Caco-2 (cell line): ENCODE data around the gene MED13L. TPM values are rescaled to one million over a fixed set of nuclear protein-coding genes. Genes with fewer than 3 reads are reported as not detected.

Experiments
- BruUV-seq: library from RNA; stranded (reverse); fragments of 400-500 nt; replicated peaks from 2 replicates; lab custom pipeline; 2021; lab: Mats Ljungman, UMichigan
- CTCF ChIA-PET: fragments of 300-600 bp; sonication (Branson Sonifier 250); formaldehyde crosslinking; loops from one replicate; lab custom pipeline; 2022; ENCODE audit warnings: antibody characterized with exemption; lab: Charles Lee
- POLR2A ChIA-PET: fragments of 300-600 bp; sonication (Branson Sonifier 250); formaldehyde crosslinking; loops from one replicate; lab custom pipeline; 2022; ENCODE audit warnings: antibody characterized with exemption; lab: Charles Lee
- DNase-seq, 2 experiments: peaks; one replicate each; pipeline versions ENCODE4 v3.0.0 to v3.0.0-alpha.2; 2020 to 2022
- H3K27me3 ChIP-seq: replicated peaks from 2 replicates; pipeline ENCODE4 v1.6.0; 2011; ENCODE audit warnings: low read length; ENCODE audit not compliant: control insufficient read depth, insufficient read depth
- H3K36me3 ChIP-seq: 2 replicates; pipeline ENCODE4 v1.5.1; 2011; ENCODE audit warnings: low read length; ENCODE audit not compliant: control insufficient read depth, insufficient read depth
- H3K4me1 ChIP-seq: fragments of 250-450 bp; sonication (Bioruptor Pico); 2 replicates; pipeline ENCODE4 v1.5.1; 2020; ENCODE audit warnings: mild to moderate bottlenecking
- H3K4me3 ChIP-seq: 2 replicates; pipeline ENCODE4 v1.5.1; 2011; ENCODE audit warnings: low read depth, mild to moderate bottlenecking, control low read depth, low read length
- H3K9me3 ChIP-seq: fragments of 250-450 bp; sonication (Bioruptor Pico); 2 replicates; pipeline ENCODE4 v1.5.1; 2020; ENCODE audit warnings: mild to moderate bottlenecking, moderate library complexity
- H3K27ac Mint-ChIP-seq: one replicate; pipeline ENCODE4 v1.8.0; 2022; ENCODE audit warnings: mixed read lengths; ENCODE audit not compliant: unreplicated experiment
- H3K27me3 Mint-ChIP-seq: one replicate; pipeline ENCODE4 v1.8.0; 2022; ENCODE audit warnings: mixed read lengths; ENCODE audit not compliant: insufficient read depth, unreplicated experiment
- H3K36me3 Mint-ChIP-seq: one replicate; pipeline ENCODE4 v1.8.0; 2022; ENCODE audit warnings: mild to moderate bottlenecking, mixed read lengths; ENCODE audit not compliant: insufficient read depth, unreplicated experiment
- H3K4me1 Mint-ChIP-seq: one replicate; pipeline ENCODE4 v1.8.0; 2022; ENCODE audit warnings: low read depth, mixed read lengths; ENCODE audit not compliant: unreplicated experiment
- H3K4me3 Mint-ChIP-seq: one replicate; pipeline ENCODE4 v1.8.0; 2022; ENCODE audit warnings: mild to moderate bottlenecking, moderate library complexity, mixed read lengths; ENCODE audit not compliant: unreplicated experiment
- H3K9me3 Mint-ChIP-seq: one replicate; pipeline ENCODE4 v1.8.0; 2022; ENCODE audit warnings: mixed read lengths; ENCODE audit not compliant: unreplicated experiment
- CTCF ChIP-seq, 2 experiments: fragments of 200-600 bp in 1 of 2; IDR thresholded peaks; 1 replicate in 1 of 2; 2 replicates in 1 of 2; pipeline versions ENCODE4 v1.5.1 to v1.8.0; 2011 to 2022; ENCODE audit warnings: antibody characterized with exemption in 1 of 2, control low read depth in 1 of 2, inconsistent platforms in 1 of 2, low read depth in 1 of 2, low read length in 1 of 2, mild to moderate bottlenecking in 1 of 2, moderate library complexity in 1 of 2; ENCODE audit not compliant: insufficient read depth in 1 of 2, severe bottlenecking in 1 of 2, unreplicated experiment in 1 of 2
- intact Hi-C: fragments of 100-400 bp; cut with micrococcal nuclease; formaldehyde crosslinking; loops from one replicate; pipeline ENCODE4 v1.10.0; 2022; ENCODE audit not compliant: unreplicated experiment
- total RNA-seq: library from RNA; stranded (reverse); gene quantifications from 2 replicates; pipeline ENCODE4 v1.2.3, GENCODE V29; 2022

The MED13L gene
- total RNA-seq, 1 experiment from 2014 or later = 160 TPM

- ChIA-PET CTCF (interaction anchor here (0.7 kb wide), 1 partner anchor 27 kb away, joined by 6 read pairs; no protein-coding TSS in a partner anchor), POLR2A (no interaction called here)
- Mint-ChIP-seq H3K27me3 (no peaks in the 10 kb centered on the region), H3K36me3 (peaks cover 42% of the 10 kb centered on the region), H3K9me3 (no peaks in the 10 kb centered on the region), H3K27ac (no peak overlapping the region), H3K4me1 (peaks cover 26% of the 10 kb centered on the region), H3K4me3 (no peak overlapping the region)
- BruUV-seq = no TSS peak
- Histone ChIP-seq H3K27me3 (no peaks in the 10 kb centered on the region), H3K4me1 (no peaks in the 10 kb centered on the region), H3K36me3 (no peaks in the 10 kb centered on the region), H3K4me3 (no peak overlapping the region), H3K9me3 (no peaks in the 10 kb centered on the region)
- DNase-seq = no peak
- intact Hi-C loops = no loop called here
- TF ChIP-seq CTCF (IDR thresholded peaks at IDR 0.05; ENCODE audit: insufficient read depth in 1 of 2, low read depth in 1 of 2, low read length in 1 of 2, severe bottlenecking in 1 of 2, unreplicated experiment in 1 of 2) = no peak
Observed at GRCh38 chr12:116087962-116088361, 189.5 kb downstream of the MED13L start.

- Mint-ChIP-seq H3K27ac (no peak overlapping the region), H3K36me3 (peaks cover 42% of the 10 kb centered on the region), H3K9me3 (no peaks in the 10 kb centered on the region), H3K27me3 (no peaks in the 10 kb centered on the region), H3K4me1 (peaks cover 20% of the 10 kb centered on the region), H3K4me3 (no peak overlapping the region)
- BruUV-seq = no TSS peak
- no peak for DNase-seq
- H3K4me3 ChIP-seq = no peak overlapping the region
- TF ChIP-seq CTCF (IDR thresholded peaks at IDR 0.05; ENCODE audit: insufficient read depth in 1 of 2, low read depth in 1 of 2, low read length in 1 of 2, severe bottlenecking in 1 of 2, unreplicated experiment in 1 of 2) = no peak
- H3K4me1 ChIP-seq = no peaks in the 10 kb centered on the region
- intact Hi-C loops = no loop called here
- no peaks in the 10 kb centered on the region for H3K36me3 ChIP-seq
- H3K27me3 ChIP-seq = no peaks in the 10 kb centered on the region
- POLR2A ChIA-PET = no interaction called here
- H3K9me3 ChIP-seq = no peaks in the 10 kb centered on the region
- CTCF ChIA-PET = no interaction called here
Observed at GRCh38 chr12:116087399-116087798, 190.1 kb downstream of the MED13L start.

- no peaks in the 10 kb centered on the region for H3K9me3 ChIP-seq
- H3K4me3 ChIP-seq = no peak overlapping the region
- POLR2A ChIA-PET = no interaction called here
- intact Hi-C loops = no loop called here
- no peaks in the 10 kb centered on the region for H3K27me3 ChIP-seq
- CTCF ChIA-PET = no interaction called here
- no TSS peak for BruUV-seq
- no peak overlapping the region for H3K27ac Mint-ChIP-seq
- no peak for DNase-seq
- peaks cover 7% of the 10 kb centered on the region for H3K4me1 Mint-ChIP-seq
- peaks cover 2% of the 10 kb centered on the region for H3K36me3 Mint-ChIP-seq
- no peaks in the 10 kb centered on the region for H3K4me1 ChIP-seq
- H3K36me3 ChIP-seq = no peaks in the 10 kb centered on the region
- H3K27me3 Mint-ChIP-seq = no peaks in the 10 kb centered on the region
- no peak for TF ChIP-seq CTCF (IDR thresholded peaks at IDR 0.05; ENCODE audit: insufficient read depth in 1 of 2, low read depth in 1 of 2, low read length in 1 of 2, severe bottlenecking in 1 of 2, unreplicated experiment in 1 of 2)
- H3K9me3 Mint-ChIP-seq = no peaks in the 10 kb centered on the region
- no peak overlapping the region for H3K4me3 Mint-ChIP-seq
Observed at GRCh38 chr12:116080415-116080814, 197.1 kb downstream of the MED13L start.
